ENCODE measurements around the gene PLRG1. TPM values are rescaled to one million over a fixed set of nuclear protein-coding genes. Genes with fewer than 3 reads are reported as not detected.
"Not testable (repeated sequence)": the region's sequence is repeated elsewhere in the genome, so short reads cannot be mapped to it uniquely, and the experiment has no call there.

PLRG1 gene
- 111 and 116 TPM in 2 replicates for total RNA-seq (2014; rRNA removed; shearing (Covaris generic))
- 65.0 and 66.1 TPM in 2 replicates for polyA plus RNA-seq (2014; cell fraction: nucleus; rRNA removed)

- peak; percentile 91 for DNase-seq (ENCODE audit: extremely low read depth, low read depth)
These were observed at the start of gene PLRG1 for GRCh38 chr4:154549894-154550790. Gene PLRG1 (minus strand): TSS chr4:154550400. CDS start chr4:154550308, 92 bp downstream.

GRCh38 chr4:154597798-154598774 lies 47.9 kb upstream of the PLRG1 start:
- no peak for DNase-seq (ENCODE audit: extremely low read depth, low read depth)

- DNase-seq (ENCODE audit: extremely low read depth, low read depth), result not testable (repeated sequence)
These were observed 47.1 kb upstream of the PLRG1 start for GRCh38 chr4:154597281-154597680.

GRCh38 chr4:154595807-154596206 lies 45.6 kb upstream of the PLRG1 start:
- DNase-seq (ENCODE audit: extremely low read depth, low read depth), result peak; percentile 23

- DNase-seq (ENCODE audit: extremely low read depth, low read depth), result not testable (repeated sequence)
These were observed 44.1 kb upstream of the PLRG1 start for GRCh38 chr4:154594343-154594742.

- DNase-seq (ENCODE audit: extremely low read depth, low read depth), result no peak
These were observed 43.7 kb upstream of the PLRG1 start for GRCh38 chr4:154593868-154594267.

GRCh38 chr4:154591890-154592289 lies 41.7 kb upstream of the PLRG1 start:
- no peak for DNase-seq (ENCODE audit: extremely low read depth, low read depth)

- DNase-seq (ENCODE audit: extremely low read depth, low read depth), result no peak
These were observed 40.3 kb upstream of the PLRG1 start, which contains the start of gene FGA for GRCh38 chr4:154590329-154591006. Gene FGA (minus strand): TSS chr4:154590742. CDS start chr4:154590687, 55 bp downstream.

GRCh38 chr4:154589296-154590197 lies 39.3 kb upstream of the PLRG1 start:
- DNase-seq (ENCODE audit: extremely low read depth, low read depth), result no peak

GRCh38 chr4:154588198-154588597 lies 38.0 kb upstream of the PLRG1 start:
- no peak for DNase-seq (ENCODE audit: extremely low read depth, low read depth)

GRCh38 chr4:154586296-154587033 lies 36.3 kb upstream of the PLRG1 start:
- no peak for DNase-seq (ENCODE audit: extremely low read depth, low read depth)

GRCh38 chr4:154585369-154586018 lies 35.3 kb upstream of the PLRG1 start:
- no peak for DNase-seq (ENCODE audit: extremely low read depth, low read depth)

GRCh38 chr4:154584259-154584658 lies 34.1 kb upstream of the PLRG1 start:
- DNase-seq (ENCODE audit: extremely low read depth, low read depth), result no peak

- DNase-seq (ENCODE audit: extremely low read depth, low read depth), result no peak
These were observed 33.5 kb upstream of the PLRG1 start for GRCh38 chr4:154583677-154584076.

GRCh38 chr4:154583230-154583629 lies 33.0 kb upstream of the PLRG1 start:
- DNase-seq (ENCODE audit: extremely low read depth, low read depth), result no peak

- no peak for DNase-seq (ENCODE audit: extremely low read depth, low read depth)
These were observed 32.5 kb upstream of the PLRG1 start for GRCh38 chr4:154582723-154583122.

- DNase-seq (ENCODE audit: extremely low read depth, low read depth), result no peak
These were observed 29.7 kb upstream of the PLRG1 start for GRCh38 chr4:154579927-154580326.

GRCh38 chr4:154578919-154579318 lies 28.7 kb upstream of the PLRG1 start:
- no peak for DNase-seq (ENCODE audit: extremely low read depth, low read depth)
